Endothelial cell of umbilical vein (primary cell): ENCODE results near the gene FAM50A.

Experiments
- EZH2 ChIP-seq: IDR thresholded peaks from 2 replicates; pipeline ENCODE4 v1.6.1; 2012; ENCODE audit warnings: borderline replicate concordance, low read depth, mild to moderate bottlenecking, moderate library complexity, low read length, inconsistent platforms; ENCODE audit not compliant: severe bottlenecking
- MYC ChIP-seq: IDR thresholded peaks from one replicate; pipeline ENCODE4 v1.6.1; 2011; ENCODE audit warnings: mild to moderate bottlenecking, low read depth, low read length
- POLR2A ChIP-seq: IDR thresholded peaks from 2 replicates; pipeline ENCODE4 v1.6.1; 2012; ENCODE audit warnings: low read depth, mild to moderate bottlenecking, control low read depth, low read length
- POLR2AphosphoS5 ChIP-seq: IDR thresholded peaks from 2 replicates; pipeline ENCODE4 v1.6.1; 2012; ENCODE audit warnings: low read depth, mild to moderate bottlenecking, control low read depth, low read length, moderate library complexity; ENCODE audit not compliant: insufficient read depth
- TF ChIP-seq, protein P1 (sequence below), 2 donors: IDR thresholded peaks; 1 replicate in 1 of 2; 2 replicates in 1 of 2; pipeline ENCODE4 v1.5.1; 2011; ENCODE audit warnings: low read length in 2 of 2, mild to moderate bottlenecking in 2 of 2, moderate library complexity in 2 of 2, control low read depth in 1 of 2, inconsistent platforms in 1 of 2, low read depth in 1 of 2; ENCODE audit not compliant: insufficient read depth in 1 of 2; ENCODE audit errors: extremely low read depth in 1 of 2

DNA sequence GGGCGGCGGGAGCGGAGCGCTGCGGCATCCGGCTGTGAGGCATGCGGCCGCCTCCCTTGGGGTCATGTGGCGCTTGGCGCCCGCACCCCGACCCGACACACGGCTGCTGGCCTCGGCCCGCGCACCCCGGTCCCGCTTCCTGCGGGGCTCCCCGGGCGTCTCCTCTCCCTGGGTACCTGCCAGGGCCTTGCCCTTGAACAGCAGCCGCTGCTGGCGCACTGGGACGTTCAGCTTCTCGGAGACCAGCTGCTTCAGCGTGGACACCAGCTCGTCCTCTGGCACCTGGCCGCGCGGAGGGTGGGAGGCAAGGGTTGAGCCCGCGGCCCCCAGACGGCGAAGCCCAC, 42.1 kb downstream of the FAM50A start:
- TF ChIP-seq, protein P1, sequence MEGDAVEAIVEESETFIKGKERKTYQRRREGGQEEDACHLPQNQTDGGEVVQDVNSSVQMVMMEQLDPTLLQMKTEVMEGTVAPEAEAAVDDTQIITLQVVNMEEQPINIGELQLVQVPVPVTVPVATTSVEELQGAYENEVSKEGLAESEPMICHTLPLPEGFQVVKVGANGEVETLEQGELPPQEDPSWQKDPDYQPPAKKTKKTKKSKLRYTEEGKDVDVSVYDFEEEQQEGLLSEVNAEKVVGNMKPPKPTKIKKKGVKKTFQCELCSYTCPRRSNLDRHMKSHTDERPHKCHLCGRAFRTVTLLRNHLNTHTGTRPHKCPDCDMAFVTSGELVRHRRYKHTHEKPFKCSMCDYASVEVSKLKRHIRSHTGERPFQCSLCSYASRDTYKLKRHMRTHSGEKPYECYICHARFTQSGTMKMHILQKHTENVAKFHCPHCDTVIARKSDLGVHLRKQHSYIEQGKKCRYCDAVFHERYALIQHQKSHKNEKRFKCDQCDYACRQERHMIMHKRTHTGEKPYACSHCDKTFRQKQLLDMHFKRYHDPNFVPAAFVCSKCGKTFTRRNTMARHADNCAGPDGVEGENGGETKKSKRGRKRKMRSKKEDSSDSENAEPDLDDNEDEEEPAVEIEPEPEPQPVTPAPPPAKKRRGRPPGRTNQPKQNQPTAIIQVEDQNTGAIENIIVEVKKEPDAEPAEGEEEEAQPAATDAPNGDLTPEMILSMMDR (IDR thresholded peaks at IDR 0.05; ENCODE audit: extremely low read depth in 1 of 2, insufficient read depth in 1 of 2, low read depth in 1 of 2, low read length in 2 of 2) = no peak
- TF ChIP-seq EZH2 = no peak
- no peak for TF ChIP-seq POLR2AphosphoS5
- no peak for TF ChIP-seq POLR2A
- no peak for TF ChIP-seq MYC
